ENCODE measurements around the gene EIF4G1. TPM values are rescaled to one million over a fixed set of nuclear protein-coding genes. Genes with fewer than 3 reads are reported as not detected.

The EIF4G1 gene
- total RNA-seq, 1 experiment from 2014 or later, result 532 TPM

GRCh38 chr3:184341925-184342324 lies 27.5 kb downstream of the EIF4G1 start:
- Mint-ChIP-seq H3K4me1 (peaks cover 27 to 31% of the 10 kb centered on the region in 2 experiments), H3K4me3 (no peak overlapping the region)
- no CpG with 5 or more reads among the region's 7 CpGs for WGBS (ENCODE audit: extremely low coverage, insufficient read length, low lambda C conversion rate)

More at GRCh38 chr3:184341925-184342324, 27.5 kb downstream of the EIF4G1 start:
- no peak overlapping the region for H2BK12ac ChIP-seq (ENCODE audit: insufficient read length, low read depth, low read length)
- H2AFZ ChIP-seq (ENCODE audit: low read length), result no peak overlapping the region
- no peak overlapping the region for H2BK5ac ChIP-seq (ENCODE audit: insufficient read length, low read length)
- H3T11ph ChIP-seq (ENCODE audit: low read length), result no peak overlapping the region
- Mint-ChIP-seq H3K9me3 (no peaks in the 10 kb centered on the region; a peak in 1 of 5 replicates), H3K36me3 (ENCODE audit: insufficient read depth in 1 of 3, low read depth in 3 of 3) (peaks cover 14 to 37% (median 20%) of the 10 kb centered on the region in 3 experiments), H3K27ac (no peak overlapping the region; a peak in 2 of 7 replicates), H3K27me3 (ENCODE audit: low read depth) (no peaks in the 10 kb centered on the region)
- no peak overlapping the region for H3K27ac ChIP-seq (ENCODE audit: insufficient read length, low read depth, low read length)
- H3K23me2 ChIP-seq (ENCODE audit: insufficient read length, low read depth, low read length, poor library complexity, severe bottlenecking), result peaks cover 3% of the 10 kb centered on the region
- no peak overlapping the region for H3K23ac ChIP-seq (ENCODE audit: insufficient read length, low read depth, low read length)
- no peaks in the 10 kb centered on the region for H3K27me3 ChIP-seq (ENCODE audit: insufficient read depth, low read length)
- DNase-seq, result no peak
- TF ChIP-seq CTCF (conservative IDR thresholded peaks at IDR 0.05), result no peak
- H3K56ac ChIP-seq (ENCODE audit: insufficient read length, low read depth, low read length), result no peak overlapping the region
- no peak overlapping the region for H3K18ac ChIP-seq (ENCODE audit: insufficient read length, low read depth, low read length)
- H3K9ac ChIP-seq (ENCODE audit: extremely low read depth, insufficient read length, low read length), result no peak overlapping the region
- H2BK15ac ChIP-seq (ENCODE audit: low read depth, low read length), result no peak overlapping the region
- no peak overlapping the region for H4K91ac ChIP-seq (ENCODE audit: insufficient read length, low read depth, low read length)
- peaks cover 4% of the 10 kb centered on the region for H4K20me1 ChIP-seq (ENCODE audit: control insufficient read depth, insufficient read depth, insufficient read length)
- no peak overlapping the region for H3K4ac ChIP-seq (ENCODE audit: low read depth, low read length)
- H2AK5ac ChIP-seq (ENCODE audit: insufficient read length, low read length), result no peak overlapping the region
- no peaks in the 10 kb centered on the region for H3K79me2 ChIP-seq (ENCODE audit: insufficient read depth, low read length)
- H2BK120ac ChIP-seq (ENCODE audit: low read depth, low read length, poor library complexity, severe bottlenecking), result no peak overlapping the region
- no peak overlapping the region for H3K4me2 ChIP-seq (ENCODE audit: insufficient read depth, insufficient read length, low read length)
- no peaks in the 10 kb centered on the region for H3K9me3 ChIP-seq (ENCODE audit: control insufficient read depth, low read depth, low read length)
- no peak overlapping the region for H4K5ac ChIP-seq (ENCODE audit: insufficient read length, low read depth, low read length)
- H2BK20ac ChIP-seq (ENCODE audit: low read depth, low read length, poor library complexity, severe bottlenecking), result no peak overlapping the region
- no peak overlapping the region for H4K8ac ChIP-seq (replicated peaks; ENCODE audit: insufficient read length, low read depth, low read length)
- 0 out of 2 replicates have a peak, but pooled peaks cover 2% of the 10 kb centered on the region for H3K4me1 ChIP-seq (ENCODE audit: insufficient read depth, low read length)
- H3K79me1 ChIP-seq (ENCODE audit: insufficient read depth, low read depth, low read length, poor library complexity, severe bottlenecking), result no peaks in the 10 kb centered on the region
- no peak overlapping the region for H3K14ac ChIP-seq (ENCODE audit: insufficient read depth, low read length)
